H9 (cell line): Measurements from ENCODE around the gene CTDSP2. TPM values are rescaled to one million over a fixed set of nuclear protein-coding genes. Genes with fewer than 3 reads are reported as not detected.
A peak's percentile ranks its signal among the peaks of the same experiment; 100 is the strongest.
"Not testable (repeated sequence)": the region's sequence is repeated elsewhere in the genome, so short reads cannot be mapped to it uniquely, and the experiment has no call there.

Source experiments
- DNase-seq: peaks from one replicate; pipeline ENCODE4 v3.0.0-alpha.2; 2017
- H2AFZ ChIP-seq: one replicate; pipeline ENCODE4 v1.6.1; 2013; ENCODE audit warnings: mild to moderate bottlenecking, low read length, control low read depth, moderate library complexity
- H2AK5ac ChIP-seq: 2 replicates; pipeline ENCODE4 v1.6.1; 2013; ENCODE audit warnings: low read length, control low read depth, mixed read lengths; ENCODE audit not compliant: insufficient read length
- H2BK120ac ChIP-seq: one replicate; pipeline ENCODE4 v1.6.1; 2013; ENCODE audit warnings: low read depth, mild to moderate bottlenecking, low read length, control low read depth, inconsistent platforms; ENCODE audit not compliant: poor library complexity, severe bottlenecking
- H2BK12ac ChIP-seq: 2 replicates; pipeline ENCODE4 v1.6.1; 2013; ENCODE audit warnings: low read length, control low read depth, mixed read lengths, low read depth; ENCODE audit not compliant: insufficient read length
- H2BK15ac ChIP-seq: 2 replicates; pipeline ENCODE4 v1.6.1; 2013; ENCODE audit warnings: low read depth, low read length, control low read depth
- H2BK20ac ChIP-seq: one replicate; pipeline ENCODE4 v1.6.1; 2013; ENCODE audit warnings: low read depth, mild to moderate bottlenecking, low read length, control low read depth, inconsistent platforms; ENCODE audit not compliant: poor library complexity, severe bottlenecking
- H2BK5ac ChIP-seq: 2 replicates; pipeline ENCODE4 v1.6.1; 2013; ENCODE audit warnings: low read length, control low read depth, mixed read lengths; ENCODE audit not compliant: insufficient read length
- H3K14ac ChIP-seq: 2 replicates; pipeline ENCODE4 v1.6.1; 2013; ENCODE audit warnings: low read length, control low read depth; ENCODE audit not compliant: insufficient read depth
- H3K18ac ChIP-seq: 2 replicates; pipeline ENCODE4 v1.6.1; 2013; ENCODE audit warnings: low read depth, mild to moderate bottlenecking, mixed read lengths, low read length, control low read depth; ENCODE audit not compliant: insufficient read length
- H3K23ac ChIP-seq: 2 replicates; pipeline ENCODE4 v1.6.1; 2013; ENCODE audit warnings: low read length, control low read depth, mixed read lengths, low read depth; ENCODE audit not compliant: insufficient read length
- H3K23me2 ChIP-seq: 2 replicates; pipeline ENCODE4 v1.6.1; 2013; ENCODE audit warnings: low read depth, mild to moderate bottlenecking, mixed read lengths, low read length, control low read depth; ENCODE audit not compliant: insufficient read length, poor library complexity, severe bottlenecking
- H3K27ac ChIP-seq: 2 replicates; pipeline ENCODE4 v1.5.1; 2013; ENCODE audit warnings: low read length, control low read depth, mixed read lengths, low read depth; ENCODE audit not compliant: insufficient read length
- H3K27me3 ChIP-seq: 2 replicates; pipeline ENCODE4 v1.6.1; 2013; ENCODE audit warnings: low read length, control low read depth, inconsistent platforms; ENCODE audit not compliant: insufficient read depth
- H3K4ac ChIP-seq: 2 replicates; pipeline ENCODE4 v1.6.1; 2013; ENCODE audit warnings: low read depth, mild to moderate bottlenecking, control low read depth, inconsistent platforms, low read length, moderate library complexity
- H3K4me1 ChIP-seq: 2 replicates; pipeline ENCODE4 v1.6.1; 2013; ENCODE audit warnings: low read length, control low read depth, inconsistent platforms; ENCODE audit not compliant: insufficient read depth
- H3K4me2 ChIP-seq: 2 replicates; pipeline ENCODE4 v1.6.1; 2013; ENCODE audit warnings: low read length, control low read depth, mixed read lengths; ENCODE audit not compliant: insufficient read length, insufficient read depth
- H3K56ac ChIP-seq: 2 replicates; pipeline ENCODE4 v1.6.1; 2013; ENCODE audit warnings: low read depth, mild to moderate bottlenecking, mixed read lengths, low read length, control low read depth; ENCODE audit not compliant: insufficient read length
- H3K79me1 ChIP-seq: 2 replicates; pipeline ENCODE4 v1.6.1; 2013; ENCODE audit warnings: low read depth, mild to moderate bottlenecking, moderate library complexity, low read length, control low read depth, inconsistent platforms; ENCODE audit not compliant: insufficient read depth, poor library complexity, severe bottlenecking
- H3K79me2 ChIP-seq: 2 replicates; pipeline ENCODE4 v1.6.1; 2013; ENCODE audit warnings: low read length, control low read depth, inconsistent platforms; ENCODE audit not compliant: insufficient read depth
- H3K9ac ChIP-seq: 2 replicates; pipeline ENCODE4 v1.6.1; 2013; ENCODE audit warnings: low read length, control low read depth, mixed read lengths; ENCODE audit not compliant: insufficient read length; ENCODE audit errors: extremely low read depth
- H3K9me3 ChIP-seq: one replicate; pipeline ENCODE4 v1.6.1; 2013; ENCODE audit warnings: low read depth, low read length, inconsistent platforms; ENCODE audit not compliant: control insufficient read depth
- H3T11ph ChIP-seq: one replicate; pipeline ENCODE4 v1.6.1; 2013; ENCODE audit warnings: mild to moderate bottlenecking, low read length, control low read depth, inconsistent platforms
- H4K20me1 ChIP-seq: one replicate; pipeline ENCODE4 v1.6.1; 2013; ENCODE audit not compliant: control insufficient read depth, insufficient read length, insufficient read depth
- H4K5ac ChIP-seq: 2 replicates; pipeline ENCODE4 v1.6.1; 2013; ENCODE audit warnings: low read depth, mild to moderate bottlenecking, mixed read lengths, low read length, control low read depth; ENCODE audit not compliant: insufficient read length
- H4K8ac ChIP-seq: replicated peaks from 2 replicates; pipeline ENCODE4 v1.6.1; 2013; ENCODE audit warnings: low read length, control low read depth, mixed read lengths, low read depth; ENCODE audit not compliant: insufficient read length
- H4K91ac ChIP-seq: 2 replicates; pipeline ENCODE4 v1.6.1; 2013; ENCODE audit warnings: low read depth, mild to moderate bottlenecking, moderate library complexity, mixed read lengths, low read length, control low read depth; ENCODE audit not compliant: insufficient read length
- H3K27ac Mint-ChIP-seq, 3 experiments: 2 replicates in 2 of 3; 3 replicates in 1 of 3; pipeline ENCODE4 v1.8.0; 2020 to 2021; ENCODE audit warnings: mixed read lengths in 3 of 3, mild to moderate bottlenecking in 1 of 3, moderate library complexity in 1 of 3
- H3K27me3 Mint-ChIP-seq: 2 replicates; pipeline ENCODE4 v1.8.0; 2021; ENCODE audit warnings: low read depth, mild to moderate bottlenecking, moderate library complexity, mixed read lengths
- H3K36me3 Mint-ChIP-seq, 3 experiments: 2 replicates in 2 of 3; 3 replicates in 1 of 3; pipeline ENCODE4 v1.8.0; 2020 to 2021; ENCODE audit warnings: low read depth in 3 of 3, mixed read lengths in 3 of 3; ENCODE audit not compliant: insufficient read depth in 1 of 3
- H3K4me1 Mint-ChIP-seq, 2 experiments: 2 replicates each; pipeline ENCODE4 v1.8.0; 2020; ENCODE audit warnings: mixed read lengths in 2 of 2
- H3K4me3 Mint-ChIP-seq, 2 experiments: 2 replicates in 1 of 2; 3 replicates in 1 of 2; pipeline ENCODE4 v1.8.0; 2020 to 2021; ENCODE audit warnings: mild to moderate bottlenecking in 2 of 2, mixed read lengths in 2 of 2, moderate library complexity in 1 of 2
- H3K9me3 Mint-ChIP-seq, 2 experiments: 2 replicates in 1 of 2; 3 replicates in 1 of 2; pipeline ENCODE4 v1.8.0; 2020; ENCODE audit warnings: mild to moderate bottlenecking in 2 of 2, mixed read lengths in 2 of 2, moderate library complexity in 1 of 2
- CTCF ChIP-seq: fragments of 200-600 bp; sonication (generic); conservative IDR thresholded peaks from 3 replicates; pipeline ENCODE4 v1.8.0; 2021; ENCODE audit warnings: antibody characterized with exemption, mild to moderate bottlenecking
- WGBS: extraction: QIAGEN DNeasy Blood & Tissue Kit; methylation state at CpG from one replicate; pipeline ENCODE4 v1.1.7; 2013; ENCODE audit warnings: missing lambda C conversion rate, low lambda C conversion rate, mixed read lengths; ENCODE audit not compliant: insufficient read length; ENCODE audit errors: extremely low coverage; 5-methylcytosine and 5-hydroxymethylcytosine counted together
- total RNA-seq: library from RNA; stranded (reverse); gene quantifications from 2 replicates; pipeline ENCODE4 v1.2.1, GENCODE V29; 2021

Gene CTDSP2
- total RNA-seq, 1 experiment from 2014 or later: 103 TPM

- Histone ChIP-seq H3T11ph (no peak overlapping the region), H4K91ac (no peak overlapping the region), H2BK20ac (no peak overlapping the region), H2BK120ac (no peak overlapping the region), H3K23ac (no peak overlapping the region), H3K14ac (no peak overlapping the region), H3K4me2 (no peak overlapping the region), H3K79me1 (no peaks in the 10 kb centered on the region), H3K27ac (no peak overlapping the region), H4K20me1 (no peaks in the 10 kb centered on the region), H3K9ac (no peak overlapping the region), H3K4ac (no peak overlapping the region), H2BK5ac (no peak overlapping the region), H2AFZ (no peak overlapping the region), H3K79me2 (no peaks in the 10 kb centered on the region), H4K5ac (no peak overlapping the region), H3K4me1 (peaks cover 13% of the 10 kb centered on the region; the same call in 1 of the 2 replicates), H3K27me3 (no peaks in the 10 kb centered on the region), H3K9me3 (no peaks in the 10 kb centered on the region), H2BK15ac (no peak overlapping the region), H3K23me2 (peaks cover 10% of the 10 kb centered on the region), H2BK12ac (no peak overlapping the region), H2AK5ac (no peak overlapping the region), H4K8ac (no peak overlapping the region), H3K18ac (no peak overlapping the region), H3K56ac (no peak overlapping the region)
- no CpG with 5 or more reads among the region's 6 CpGs for WGBS
- peaks cover 26% of the 10 kb centered on the region for H3K27me3 Mint-ChIP-seq
- peak; percentile 66 for DNase-seq
- no peaks in the 10 kb centered on the region for H3K9me3 Mint-ChIP-seq
- TF ChIP-seq CTCF: peak; percentile 16; the same call in 1 of the 3 replicates
- H3K4me1 Mint-ChIP-seq: peaks cover 38 to 47% of the 10 kb centered on the region in 2 experiments
- H3K27ac Mint-ChIP-seq: no peak overlapping the region
- peaks cover 0 to 3% (median 0%) of the 10 kb centered on the region in 3 experiments; a peak in 1 of 7 replicates for H3K36me3 Mint-ChIP-seq
- no peak overlapping the region for H3K4me3 Mint-ChIP-seq
Observed at GRCh38 chr12:57850854-57851430, 4.4 kb upstream of the CTDSP2 start.

- not testable (repeated sequence) for H3K9me3 Mint-ChIP-seq, H3T11ph ChIP-seq, H3K56ac ChIP-seq, H3K4me3 Mint-ChIP-seq, H3K27me3 ChIP-seq, H3K18ac ChIP-seq, H2BK20ac ChIP-seq, H2BK120ac ChIP-seq, H2AFZ ChIP-seq, H4K8ac ChIP-seq, H4K20me1 ChIP-seq, H2AK5ac ChIP-seq, H2BK15ac ChIP-seq, H3K4me2 ChIP-seq, H3K9ac ChIP-seq, H4K5ac ChIP-seq, H3K4ac ChIP-seq, H4K91ac ChIP-seq, H2BK5ac ChIP-seq, H3K36me3 Mint-ChIP-seq, H3K27ac ChIP-seq, H2BK12ac ChIP-seq, H3K79me1 ChIP-seq, H3K9me3 ChIP-seq, H3K23ac ChIP-seq, H3K79me2 ChIP-seq, DNase-seq, H3K14ac ChIP-seq
- Mint-ChIP-seq H3K4me1 (peaks cover 37 to 42% of the 10 kb centered on the region in 2 experiments), H3K27ac (peak overlapping the region in 1 of 3 experiments; percentile 49; a peak in 1 of 7 replicates), H3K27me3 (peaks cover 21% of the 10 kb centered on the region)
- H3K4me1 ChIP-seq: peaks cover 13% of the 10 kb centered on the region; the same call in 1 of the 2 replicates
- WGBS: no CpG with 5 or more reads among the region's 3 CpGs
- peaks cover 20% of the 10 kb centered on the region for H3K23me2 ChIP-seq
Observed at GRCh38 chr12:57849447-57849846, 2.9 kb upstream of the CTDSP2 start.
